GM19025 (cell line): Measurements from ENCODE around the gene ZSCAN5A.
"Not testable (repeated sequence)": the region's sequence is repeated elsewhere in the genome, so short reads cannot be mapped to it uniquely, and the experiment has no call there.

ENCODE experiments used
- ATAC-seq: cut with Tn5 transposase; IDR thresholded peaks from one replicate; pipeline ENCODE4 v1.9.1; 2021; ENCODE audit warnings: mild to moderate bottlenecking, low read depth, moderate library complexity; ENCODE audit not compliant: unreplicated experiment

The ZSCAN5A gene

DNA sequence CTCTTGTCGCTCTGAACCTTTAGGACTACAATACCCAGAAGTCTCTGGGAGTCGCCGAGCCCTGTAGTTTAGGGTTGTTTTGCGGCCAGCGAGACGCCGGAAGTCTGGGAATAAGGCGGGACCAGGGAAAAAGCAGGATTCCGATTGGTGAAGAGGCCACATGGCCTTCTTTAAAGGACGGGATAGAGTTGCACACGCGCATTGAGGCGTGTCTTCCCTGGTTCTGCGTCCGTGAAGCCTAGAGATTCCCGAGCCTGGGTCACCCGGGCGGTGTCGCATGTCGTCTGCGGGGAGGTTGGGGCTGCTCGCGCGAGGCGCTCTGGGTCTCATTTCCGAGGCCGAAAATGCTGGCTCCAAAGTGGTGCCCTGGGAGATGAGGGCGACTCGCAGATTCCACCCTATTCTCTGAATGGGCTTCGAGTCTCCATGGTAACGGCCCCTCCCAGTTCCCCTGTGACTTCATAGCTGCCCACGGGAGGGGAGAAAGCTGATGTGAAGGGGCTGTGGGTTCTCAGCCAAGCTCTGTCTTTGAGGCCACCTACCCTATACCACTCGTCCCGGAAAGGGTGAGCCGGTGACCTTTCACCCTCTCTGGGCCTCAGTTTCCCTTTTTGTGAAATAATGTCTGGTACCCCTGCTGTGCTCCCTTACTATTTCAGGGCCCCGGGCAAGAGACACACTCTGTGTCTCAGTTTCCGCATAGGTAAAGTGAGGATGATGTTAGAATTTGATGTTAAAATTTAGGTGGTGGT is 614 bp upstream of the ZSCAN5A start:
- peak; percentile 73 for ATAC-seq

DNA sequence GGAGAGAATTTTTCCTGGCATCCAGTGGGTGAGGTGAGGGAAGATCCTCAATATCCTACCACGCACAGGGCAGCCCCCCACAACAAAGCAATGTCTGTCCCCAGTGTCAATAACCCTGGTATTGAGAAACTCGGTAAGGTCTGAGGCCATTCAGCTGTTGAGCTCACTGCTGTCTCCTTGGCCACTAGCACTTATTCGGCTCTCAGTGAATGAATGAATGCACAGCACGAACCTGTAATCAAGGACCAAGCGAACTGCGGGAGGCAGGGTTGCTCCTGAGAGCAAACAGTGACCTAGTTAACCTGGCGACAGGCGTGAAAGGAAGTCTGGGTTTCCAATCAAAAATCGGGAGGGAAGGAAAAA is 640 bp downstream of the ZSCAN5A start:
- no peak for ATAC-seq

GRCh38 chr19:56312787-56313657 is 1.6 kb downstream of the ZSCAN5A start:
- no peak for ATAC-seq

- ATAC-seq = no peak
Measured at GRCh38 chr19:56312342-56312741, 2.3 kb downstream of the ZSCAN5A start.

DNA sequence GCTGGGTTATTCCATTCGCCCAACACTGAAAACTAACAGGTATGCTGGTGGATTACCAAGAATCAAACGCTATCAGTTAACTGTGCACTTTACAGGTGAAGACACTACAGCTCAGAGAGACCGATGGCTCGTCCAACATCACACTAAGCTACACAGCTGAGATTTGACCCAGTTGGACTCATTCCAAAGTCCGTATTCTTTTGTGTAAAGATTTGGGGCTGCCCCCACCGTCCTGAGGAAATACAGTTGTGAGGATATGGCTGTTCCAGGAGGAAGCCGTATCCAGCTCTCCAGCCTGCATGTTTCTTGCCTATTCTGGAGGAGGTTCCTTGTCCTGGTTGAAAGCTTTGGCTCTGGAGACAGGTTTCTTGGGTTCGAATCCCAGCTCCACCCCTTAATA is 4.2 kb downstream of the ZSCAN5A start:
- no peak for ATAC-seq

GRCh38 chr19:56309511-56310185 is 5.0 kb downstream of the ZSCAN5A start:
- no peak for ATAC-seq

GRCh38 chr19:56308792-56309191 is 5.8 kb downstream of the ZSCAN5A start:
- ATAC-seq = no peak

DNA sequence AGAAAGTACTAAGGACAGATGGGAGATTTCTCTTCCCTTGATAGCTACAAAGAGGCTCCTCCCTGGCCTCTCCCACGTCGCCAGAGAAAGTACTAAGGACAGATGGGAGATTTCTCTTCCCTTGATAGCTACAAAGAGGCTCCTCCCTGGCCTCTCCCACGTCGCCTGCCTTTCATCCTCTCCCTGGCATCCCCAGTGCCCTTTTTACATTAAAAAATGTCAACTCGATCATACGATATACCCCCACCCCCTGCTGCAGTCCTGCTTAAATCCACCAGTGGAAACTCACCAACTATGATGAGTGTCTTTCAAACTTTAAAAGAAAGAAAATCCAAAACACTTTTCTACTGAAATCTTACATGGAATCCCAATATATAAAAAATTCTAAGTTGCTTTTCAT is 7.6 kb downstream of the ZSCAN5A start:
- not testable (repeated sequence) for ATAC-seq

DNA sequence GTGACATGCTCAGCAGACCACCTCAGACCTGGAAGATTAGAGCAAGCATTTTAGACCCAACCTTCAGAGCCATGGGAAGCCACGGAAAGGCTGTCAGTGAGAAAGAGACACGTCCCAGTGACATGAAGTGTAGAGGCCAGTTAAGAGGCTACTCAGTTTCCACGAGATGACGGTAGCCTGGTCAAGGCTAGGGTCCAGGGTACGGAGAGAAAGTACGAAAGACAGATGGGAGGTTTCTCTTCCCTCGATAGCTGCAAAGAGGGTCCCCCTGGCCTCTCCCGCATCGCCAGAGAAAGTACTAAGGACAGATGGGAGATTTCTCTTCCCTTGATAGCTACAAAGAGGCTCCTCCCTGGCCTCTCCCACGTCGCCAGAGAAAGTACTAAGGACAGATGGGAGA is 8.6 kb downstream of the ZSCAN5A start:
- no peak for ATAC-seq

- no peak for ATAC-seq
Measured at GRCh38 chr19:56304243-56304642, 10.4 kb downstream of the ZSCAN5A start.

- no peak for ATAC-seq
Measured at GRCh38 chr19:56301886-56302620, 12.6 kb downstream of the ZSCAN5A start.

- ATAC-seq = no peak
Measured at GRCh38 chr19:56301155-56301554, 13.5 kb downstream of the ZSCAN5A start.

GRCh38 chr19:56299688-56300087 is 15.0 kb downstream of the ZSCAN5A start:
- no peak for ATAC-seq

- no peak for ATAC-seq
Measured at GRCh38 chr19:56297010-56297409, 17.6 kb downstream of the ZSCAN5A start.

DNA sequence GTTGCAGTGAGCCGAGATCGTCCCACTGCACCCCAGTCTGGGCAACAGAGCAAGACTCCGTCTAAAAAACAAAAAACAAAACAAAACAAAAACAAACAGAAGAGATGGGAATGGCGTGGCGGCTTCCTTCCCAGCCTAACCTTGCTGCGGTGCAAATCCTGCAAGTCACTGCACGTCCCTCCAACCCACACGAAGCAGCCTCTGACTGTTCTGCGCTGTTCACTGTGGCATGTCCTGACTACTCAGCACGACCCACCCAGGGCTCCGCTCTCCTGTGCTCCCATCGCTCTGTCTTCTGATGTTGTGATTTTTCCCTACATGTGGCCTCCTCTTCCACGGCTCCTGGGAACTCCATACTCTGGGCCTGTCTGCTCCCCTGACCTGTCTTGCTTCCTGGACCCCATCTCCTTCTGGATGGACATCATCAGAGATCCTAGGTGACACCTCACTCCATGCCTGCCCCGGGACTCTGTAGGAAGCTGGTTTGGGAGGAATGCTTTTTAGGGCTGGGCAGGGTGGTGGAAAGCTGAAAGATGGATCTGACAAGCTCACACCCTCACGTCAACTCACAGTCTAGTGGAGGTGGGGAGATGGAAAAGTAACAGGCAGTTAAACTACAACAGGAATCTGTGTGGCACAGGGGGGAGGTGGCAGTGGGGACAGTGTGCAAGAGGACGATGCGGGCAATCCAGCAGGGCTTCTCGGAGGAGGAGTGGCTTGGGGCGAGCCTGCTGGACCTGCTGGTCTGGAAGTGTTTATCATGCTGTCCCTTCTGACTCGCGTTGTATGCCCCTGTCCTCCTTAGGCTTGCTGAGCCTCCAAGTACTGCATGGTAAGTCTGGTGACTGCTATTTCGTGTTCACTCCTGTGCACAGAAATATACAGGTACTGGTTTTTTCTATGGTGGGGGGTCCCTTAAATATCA is 18.8 kb downstream of the ZSCAN5A start:
- no peak for ATAC-seq

- ATAC-seq = no peak
Measured at GRCh38 chr19:56294549-56294948, 20.1 kb downstream of the ZSCAN5A start.

GRCh38 chr19:56291867-56292266 is 22.8 kb downstream of the ZSCAN5A start:
- no peak for ATAC-seq

GRCh38 chr19:56290104-56290503 is 24.5 kb downstream of the ZSCAN5A start:
- ATAC-seq = no peak

- no peak for ATAC-seq
Measured at GRCh38 chr19:56284746-56285145, 29.9 kb downstream of the ZSCAN5A start.

- ATAC-seq = no peak
Measured at GRCh38 chr19:56282809-56283208, 31.8 kb downstream of the ZSCAN5A start.
